HG03095 (cell line): Measurements from ENCODE around the gene CABLES1.

Source experiments
- ATAC-seq: cut with Tn5 transposase; IDR thresholded peaks from one replicate; pipeline ENCODE4 v1.9.1; 2021; ENCODE audit warnings: moderate library complexity; ENCODE audit not compliant: unreplicated experiment

The CABLES1 gene

GRCh38 chr18:23239885-23240608, 104.8 kb downstream of the CABLES1 start:
- ATAC-seq = no peak

DNA sequence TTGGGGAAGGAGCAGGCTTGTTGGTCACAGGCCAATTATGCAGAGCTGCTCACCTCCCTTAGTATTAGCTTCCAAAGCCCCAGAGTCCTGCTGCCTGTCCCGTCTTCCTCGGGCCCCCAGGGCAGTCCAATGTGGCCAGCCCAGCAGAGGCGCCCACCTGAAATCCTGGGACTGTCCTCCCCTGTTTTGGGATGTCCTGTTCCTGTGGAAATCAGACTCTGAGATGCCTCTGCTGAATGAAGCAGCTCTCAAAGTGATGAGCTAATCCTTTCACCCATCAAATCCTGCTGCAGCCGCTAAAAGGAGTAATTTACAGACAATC, 105.3 kb downstream of the CABLES1 start:
- ATAC-seq = no peak

DNA sequence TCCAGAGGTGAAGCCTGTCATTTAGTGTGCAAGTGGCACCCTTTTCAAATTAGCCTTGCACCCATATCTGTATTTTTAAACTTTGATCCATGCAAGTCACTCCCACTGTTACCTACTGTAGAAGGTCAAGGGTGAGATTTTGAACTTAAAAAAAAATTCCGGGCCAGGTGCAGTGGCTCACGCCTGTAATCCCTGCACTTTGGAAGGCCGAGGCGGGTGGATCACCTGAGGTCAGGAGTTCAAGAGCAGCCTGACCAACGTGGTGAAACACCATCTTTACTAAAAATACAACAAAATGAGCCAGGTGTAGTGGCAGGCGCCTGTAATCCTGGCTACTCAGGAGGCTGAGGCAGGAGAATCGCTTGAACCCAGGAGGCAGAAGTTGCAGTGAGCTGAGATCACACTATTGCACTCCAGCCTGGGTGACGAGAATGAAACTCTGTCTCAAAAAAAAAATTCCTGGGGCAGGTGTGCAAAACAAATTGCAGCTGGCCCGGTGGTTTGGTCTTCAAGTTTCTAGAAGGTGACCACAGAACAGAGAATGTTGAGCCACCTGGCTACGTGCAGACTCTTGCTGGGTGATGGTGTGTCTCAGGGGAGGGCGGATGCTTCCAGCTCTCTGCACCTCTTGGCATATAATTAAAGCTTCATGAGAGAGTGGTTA, 106.7 kb downstream of the CABLES1 start:
- ATAC-seq = peak; percentile 84

DNA sequence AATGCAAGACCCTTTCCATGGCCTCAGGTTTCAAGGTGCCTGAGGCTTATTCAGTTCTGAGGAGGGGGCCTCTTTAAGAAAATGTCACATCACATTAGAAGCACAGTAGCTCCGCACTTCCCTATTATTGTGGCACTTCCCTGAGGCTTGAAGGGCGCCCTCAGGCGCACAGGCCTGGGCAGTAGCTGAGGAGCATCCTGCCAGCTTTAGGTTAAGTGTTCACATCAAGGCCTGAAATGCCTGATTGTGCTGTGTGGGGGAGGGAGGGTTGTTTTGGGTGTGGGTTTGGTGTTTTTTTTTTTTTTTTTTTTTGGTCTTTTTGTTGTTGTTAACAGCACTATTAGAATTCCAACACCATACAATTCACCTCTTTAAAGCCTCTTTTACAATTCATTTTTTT, 107.9 kb downstream of the CABLES1 start:
- ATAC-seq = no peak

DNA sequence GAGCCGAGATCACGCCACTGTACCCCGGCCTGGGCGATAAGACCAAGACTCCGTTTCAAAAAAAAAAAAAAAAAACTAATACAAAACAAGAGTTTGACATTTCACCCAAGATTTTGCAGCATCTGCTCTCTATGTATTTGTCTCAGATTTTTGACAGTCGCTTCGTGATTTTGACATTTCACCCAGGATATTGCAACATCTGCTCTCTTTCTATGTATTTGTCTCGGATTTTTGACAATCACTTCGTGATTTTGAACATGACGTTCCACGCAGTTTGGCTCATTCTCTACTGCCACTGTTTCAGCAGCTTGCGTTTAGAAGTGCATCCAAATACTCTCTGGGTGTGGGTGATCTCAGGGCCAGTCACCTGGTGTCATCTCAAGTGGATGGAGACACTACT, 108.5 kb downstream of the CABLES1 start:
- no peak for ATAC-seq

- no peak for ATAC-seq
These were observed 109.1 kb downstream of the CABLES1 start for GRCh38 chr18:23244401-23244800.

DNA sequence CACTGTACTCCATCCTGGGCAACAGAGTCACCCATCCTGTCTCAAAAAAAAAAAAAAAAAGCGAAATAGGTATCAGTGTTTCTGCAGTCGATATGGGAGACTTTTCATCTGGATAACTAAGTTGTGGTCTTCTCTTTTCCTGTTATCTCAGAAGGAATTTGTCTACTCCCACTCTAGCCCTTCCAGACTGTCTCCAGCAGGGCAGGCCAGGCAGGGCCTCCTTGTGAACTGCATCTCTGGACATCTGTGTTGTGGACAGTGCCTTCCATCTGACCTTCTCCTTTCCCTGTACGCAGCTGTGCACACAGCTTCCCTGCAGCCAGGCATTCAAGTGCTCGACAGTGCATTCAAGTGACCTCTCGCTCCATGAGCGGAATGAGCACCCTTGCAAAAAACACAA, 110.2 kb downstream of the CABLES1 start:
- ATAC-seq = no peak

DNA sequence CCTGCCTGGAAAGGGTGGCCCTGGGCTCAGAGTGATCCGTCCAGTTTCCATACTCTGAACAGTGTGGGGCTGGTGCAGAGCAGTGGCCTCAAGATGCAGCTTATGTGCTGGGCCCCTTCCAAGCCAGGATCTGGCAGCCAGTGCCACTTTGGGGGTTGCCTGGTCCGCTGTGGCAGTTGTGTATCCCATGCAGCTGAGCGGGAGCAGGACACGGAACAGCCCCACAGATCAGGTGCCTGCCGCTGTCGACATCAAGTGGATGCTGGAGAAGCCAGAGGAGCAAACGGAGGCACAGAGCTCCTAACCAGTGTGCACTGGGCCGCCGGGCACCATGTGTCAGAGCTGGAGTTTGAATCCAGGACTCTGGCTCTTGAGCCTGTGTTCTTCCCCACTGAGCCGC, 112.0 kb downstream of the CABLES1 start:
- no peak for ATAC-seq

- ATAC-seq = no peak
These were observed 112.6 kb downstream of the CABLES1 start for GRCh38 chr18:23247896-23248295.

DNA sequence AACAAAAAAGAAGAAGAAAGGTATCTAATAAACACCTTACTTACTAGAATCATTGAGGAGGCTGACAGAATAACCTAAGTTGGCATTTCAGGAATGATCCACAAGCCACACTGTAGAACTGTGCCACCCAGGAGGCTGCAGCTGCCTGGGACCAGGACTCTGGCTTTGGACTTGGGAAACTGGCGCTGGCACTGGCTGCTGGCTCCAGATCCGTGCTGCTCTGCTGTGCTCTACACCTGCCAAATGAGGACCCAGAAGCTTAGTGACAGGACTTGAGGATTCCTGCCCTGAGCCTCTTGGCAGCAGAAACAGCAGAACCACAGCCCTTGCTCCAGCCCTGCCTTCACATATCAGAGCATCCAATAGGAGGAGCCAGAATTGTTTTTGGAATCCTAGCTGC, 113.5 kb downstream of the CABLES1 start:
- ATAC-seq = no peak

GRCh38 chr18:23249348-23249747, 114.1 kb downstream of the CABLES1 start:
- no peak for ATAC-seq

DNA sequence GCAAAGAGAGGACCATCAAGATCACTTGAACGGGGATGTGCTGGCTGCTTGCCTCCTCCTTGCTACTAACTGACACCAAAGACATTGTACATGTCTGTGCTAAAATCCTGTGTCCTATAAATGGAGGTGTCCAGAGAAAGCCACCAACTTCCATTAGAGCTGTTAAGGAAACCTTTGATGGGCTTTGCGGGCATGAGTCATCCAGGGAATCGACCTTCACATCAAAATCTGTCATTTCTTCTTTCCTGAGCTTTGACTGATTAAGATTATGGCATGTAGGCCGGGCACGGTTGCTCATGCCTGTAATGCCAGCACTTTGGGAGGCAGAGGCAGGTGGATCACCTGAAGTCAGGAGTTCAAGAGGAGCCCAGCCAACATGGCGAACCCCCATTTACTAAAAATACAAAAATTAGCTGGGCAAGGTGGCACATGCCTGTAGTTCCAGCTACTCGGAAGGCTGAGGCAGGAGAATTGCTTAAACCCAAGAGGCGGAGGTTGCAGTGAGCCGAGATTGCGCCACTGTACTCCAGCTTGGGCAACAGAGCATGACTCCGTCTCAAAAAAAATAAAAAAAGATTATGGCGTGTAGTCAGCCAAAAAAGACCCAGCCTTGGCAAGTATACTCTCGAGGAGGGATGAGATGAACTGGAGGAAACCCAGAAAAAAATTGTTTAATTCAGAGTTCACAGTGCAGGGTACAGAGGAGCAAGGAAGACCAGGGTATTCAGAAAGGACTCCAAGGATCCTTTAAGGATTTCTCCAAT, 115.8 kb downstream of the CABLES1 start:
- no peak for ATAC-seq

DNA sequence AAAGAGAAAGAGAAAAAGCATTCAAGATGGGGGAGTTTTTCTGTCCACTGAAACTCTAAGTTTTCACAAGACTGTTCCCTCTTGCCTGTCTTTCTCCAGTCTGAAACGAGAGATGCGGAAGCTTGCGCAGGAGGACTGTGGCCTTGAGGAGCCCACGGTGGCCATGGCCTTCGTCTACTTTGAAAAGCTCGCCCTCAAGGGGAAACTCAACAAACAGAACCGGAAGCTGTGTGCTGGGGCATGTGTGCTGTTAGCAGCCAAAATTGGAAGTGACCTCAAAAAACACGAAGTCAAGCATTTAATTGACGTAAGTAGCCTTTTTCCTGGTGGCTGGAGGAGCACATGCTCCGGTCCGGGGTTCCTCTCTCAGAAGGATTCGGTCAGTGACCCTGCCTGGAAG, 118.3 kb downstream of the CABLES1 start:
- no peak for ATAC-seq

DNA sequence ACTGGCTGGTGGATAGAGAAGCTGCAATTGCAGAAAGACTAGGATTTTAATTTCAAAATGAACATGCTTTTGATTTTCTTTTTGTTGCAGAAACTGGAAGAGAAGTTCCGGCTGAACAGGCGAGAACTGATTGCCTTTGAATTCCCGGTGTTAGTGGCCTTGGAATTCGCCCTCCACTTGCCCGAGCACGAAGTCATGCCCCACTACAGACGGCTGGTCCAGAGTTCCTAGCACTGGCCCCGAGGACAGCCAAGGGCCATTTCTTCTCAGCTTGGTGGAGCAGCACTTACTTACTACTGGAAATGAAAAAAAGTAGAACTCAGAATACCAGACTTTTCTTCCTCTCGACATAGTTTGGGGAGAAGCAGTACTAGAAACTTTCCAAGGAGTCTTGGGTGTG, 121.9 kb downstream of the CABLES1 start:
- no peak for ATAC-seq

GRCh38 chr18:23257686-23258565, 122.6 kb downstream of the CABLES1 start:
- ATAC-seq = no peak

DNA sequence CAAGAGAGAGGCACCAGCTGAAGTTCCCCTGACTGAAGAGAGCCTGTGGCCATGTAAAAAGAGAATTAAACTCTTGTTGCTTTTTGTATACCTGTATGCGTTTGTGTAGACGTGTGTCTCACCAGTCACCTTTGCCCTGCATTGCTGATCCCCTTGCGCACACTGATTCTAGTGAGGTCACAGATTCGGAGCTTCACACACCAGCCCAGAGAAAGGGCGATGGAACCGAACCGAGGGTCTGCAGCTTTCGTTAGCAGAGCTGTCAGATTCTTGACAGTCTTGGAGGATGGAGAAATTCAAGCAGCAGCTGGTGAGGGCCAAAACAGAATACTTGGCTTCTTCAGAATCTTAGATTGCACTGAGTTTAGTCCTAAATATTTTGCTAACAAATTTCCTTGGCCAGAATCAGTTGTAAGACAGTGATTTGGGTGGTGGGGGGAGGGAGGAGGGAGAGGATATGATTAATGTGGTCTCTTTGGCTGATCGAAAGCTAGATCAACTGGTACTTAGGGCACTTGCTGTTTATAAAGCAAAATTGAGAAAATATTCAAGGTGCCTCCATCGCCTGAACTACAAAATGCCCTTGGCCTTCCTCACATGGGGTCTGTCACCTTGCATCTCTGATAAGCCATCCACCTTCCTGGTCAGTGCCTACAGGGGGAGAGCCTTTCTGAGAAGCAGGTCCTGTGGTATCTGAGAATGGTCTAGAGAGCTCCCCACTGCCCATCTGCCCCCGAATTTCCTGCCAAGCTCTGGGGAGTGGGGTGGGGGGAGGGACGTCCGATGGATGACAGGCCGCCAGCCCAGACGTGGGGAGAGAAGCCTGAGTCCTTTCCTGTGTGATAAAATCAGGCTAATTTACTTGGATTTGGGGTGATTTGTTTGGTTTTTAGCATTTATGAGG, 123.5 kb downstream of the CABLES1 start:
- ATAC-seq = no peak

- ATAC-seq = peak; percentile 59
These were observed 124.7 kb downstream of the CABLES1 start for GRCh38 chr18:23259701-23260681.

DNA sequence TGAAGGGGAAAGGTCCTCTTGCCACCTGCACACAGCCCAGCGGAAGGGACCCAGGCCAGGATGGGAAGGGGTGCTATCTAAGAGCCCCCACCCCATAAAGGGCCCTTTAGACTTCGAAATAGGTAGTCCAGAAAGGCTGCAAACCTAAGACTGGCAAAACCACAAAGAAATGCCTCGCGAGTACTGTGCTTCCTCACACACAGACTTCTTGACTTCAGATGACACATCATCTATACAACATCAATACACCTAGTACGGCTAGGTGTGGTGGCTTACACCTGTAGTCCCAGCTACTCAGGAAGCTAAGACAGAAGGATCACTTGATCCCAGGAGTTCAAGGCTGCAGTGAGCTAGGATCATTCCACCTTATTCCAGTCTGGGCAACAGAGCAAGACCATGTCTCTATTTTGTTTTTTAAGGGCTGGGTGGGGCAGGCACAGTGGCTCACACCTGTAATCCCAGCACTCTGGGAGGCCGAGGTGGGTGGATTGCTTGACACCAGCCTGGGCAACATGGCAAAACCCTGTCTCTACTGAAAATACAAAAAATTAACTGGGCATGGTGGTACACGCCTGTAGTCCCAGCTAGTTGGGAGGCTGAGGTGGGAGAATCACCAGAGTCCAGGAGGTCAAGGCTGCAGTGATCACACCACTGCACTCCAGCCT, 125.8 kb downstream of the CABLES1 start:
- no peak for ATAC-seq
